ENCODE measurements around the gene DTWD2. TPM values are rescaled to one million over a fixed set of nuclear protein-coding genes. Genes with fewer than 3 reads are reported as not detected.
A peak's percentile ranks its signal among the peaks of the same experiment; 100 is the strongest.

The DTWD2 gene, protein sequence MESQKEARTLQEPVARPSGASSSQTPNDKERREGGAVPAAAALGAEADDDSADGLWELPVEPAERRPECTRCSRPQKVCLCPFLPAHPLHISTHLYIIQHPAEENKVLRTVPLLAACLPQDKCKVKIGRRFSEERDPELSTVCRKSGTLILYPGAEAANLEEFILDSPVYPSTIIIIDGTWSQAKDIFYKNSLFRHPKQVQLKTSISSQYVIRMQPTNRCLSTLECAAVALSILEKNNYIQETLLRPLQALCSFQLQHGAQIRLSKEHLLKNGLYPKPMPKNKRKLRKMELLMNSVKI
- total RNA-seq = 23.8 and 24.4 TPM in 2 replicates
- 5.2 TPM for polyA plus RNA-seq (2012)

DNA sequence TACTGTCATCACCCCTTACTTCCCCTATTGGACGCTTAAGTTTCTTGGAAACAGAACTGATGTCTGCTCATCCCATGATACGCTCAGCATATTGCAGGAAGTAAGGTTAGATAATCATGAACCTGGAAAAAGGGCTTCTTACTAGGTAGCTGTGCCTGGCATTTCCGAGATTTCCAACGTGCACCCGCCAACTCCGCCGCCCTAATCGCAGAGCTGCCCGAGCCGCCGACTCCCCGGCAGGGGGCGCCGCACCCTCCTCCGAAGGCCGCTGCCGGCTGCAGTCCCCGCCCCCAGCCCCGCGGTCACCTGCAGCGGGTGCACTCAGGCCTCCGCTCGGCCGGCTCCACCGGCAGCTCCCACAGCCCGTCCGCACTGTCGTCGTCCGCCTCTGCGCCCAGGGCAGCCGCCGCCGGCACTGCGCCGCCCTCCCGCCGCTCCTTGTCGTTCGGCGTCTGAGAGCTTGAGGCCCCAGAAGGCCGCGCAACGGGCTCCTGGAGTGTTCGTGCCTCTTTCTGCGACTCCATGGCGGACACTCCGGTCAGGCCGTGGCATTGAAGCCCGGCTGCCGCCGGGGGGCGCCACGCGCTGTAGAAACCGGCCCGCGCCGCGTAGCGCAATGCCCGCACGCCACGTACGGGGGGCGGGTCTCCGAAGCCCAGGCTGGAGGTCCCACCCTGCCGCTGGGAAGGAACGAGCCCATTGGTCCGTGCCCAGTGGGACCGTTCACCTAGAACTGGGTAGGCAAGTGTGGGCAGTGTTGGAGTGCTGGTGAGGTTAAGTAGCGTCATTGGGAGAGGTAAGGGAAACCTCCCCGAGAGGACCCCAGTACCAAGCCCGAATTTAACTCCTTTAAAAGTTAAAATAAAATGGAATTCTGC is at the start of gene DTWD2:
DTWD2 (minus strand) TSS at position 560 of the 878 bp plus-strand sequence; CDS start at position 524, 36 bp downstream.
- peak; percentile 95 for DNase-seq (ENCODE audit: low read depth)

DNA sequence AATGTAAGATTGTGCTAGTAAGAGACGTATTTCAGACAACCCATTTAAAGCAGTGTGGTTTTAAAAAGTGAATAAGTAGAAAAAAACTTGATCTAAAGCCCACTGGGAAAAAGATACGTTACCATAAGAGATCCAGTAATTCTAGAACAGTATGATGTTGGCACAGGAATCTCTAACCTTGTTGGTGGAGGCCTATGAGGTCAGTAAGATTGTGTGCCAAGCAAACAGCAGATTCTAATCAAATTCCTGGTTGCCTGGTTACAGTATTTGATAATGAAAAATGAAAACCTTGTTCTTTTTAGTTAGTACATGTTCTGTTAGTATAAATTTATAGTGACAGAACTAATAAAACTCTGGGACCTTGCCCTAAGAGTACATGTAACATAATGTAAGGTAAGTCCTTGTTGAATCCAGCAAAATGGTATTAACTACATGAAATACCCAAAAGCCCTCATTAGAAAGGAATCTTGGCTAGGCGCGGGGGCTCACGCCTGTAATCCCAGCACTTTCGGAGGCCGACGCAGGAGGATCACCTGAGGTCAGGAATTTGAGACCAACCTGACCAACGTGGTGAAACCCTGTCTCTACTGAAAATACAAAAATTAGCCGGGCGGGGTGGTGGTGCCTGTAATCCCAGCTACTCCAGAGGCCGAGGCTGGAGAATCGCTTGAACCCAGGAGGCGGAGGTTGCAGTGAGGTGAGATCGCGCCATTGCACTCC is 49.3 kb upstream of the DTWD2 start:
- DNase-seq (ENCODE audit: low read depth) = no peak

DNA sequence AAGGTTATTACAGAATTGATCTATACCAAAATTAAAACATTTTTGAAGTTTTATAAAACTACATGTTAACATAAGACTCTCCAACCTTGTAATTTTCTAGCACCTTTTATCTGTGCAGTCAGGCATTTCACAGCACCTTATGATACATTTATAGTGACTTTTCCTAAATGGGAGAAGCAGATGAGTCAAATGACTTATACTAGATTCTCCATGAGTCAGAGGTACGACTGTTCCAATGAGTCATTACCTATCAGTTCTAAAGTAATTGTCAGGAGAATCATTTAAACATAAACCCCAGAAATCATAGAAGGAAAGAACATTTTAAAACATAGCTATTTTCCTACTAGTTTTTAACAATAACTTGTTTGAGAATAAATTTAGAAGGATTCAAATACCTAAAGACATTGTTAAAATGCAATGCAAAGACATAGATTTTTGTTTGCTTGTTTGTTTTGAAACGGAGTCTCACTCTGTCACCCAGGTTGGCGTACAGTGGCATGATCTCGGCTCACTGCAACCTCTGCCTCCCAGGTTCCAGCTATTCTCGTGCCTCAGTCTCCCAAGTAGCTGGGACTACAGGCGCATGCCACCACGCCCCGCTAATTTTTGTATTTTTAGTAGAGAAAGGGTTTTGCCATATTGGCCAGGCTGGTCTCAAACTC is 47.9 kb upstream of the DTWD2 start:
- no peak for DNase-seq (ENCODE audit: low read depth)

DNA sequence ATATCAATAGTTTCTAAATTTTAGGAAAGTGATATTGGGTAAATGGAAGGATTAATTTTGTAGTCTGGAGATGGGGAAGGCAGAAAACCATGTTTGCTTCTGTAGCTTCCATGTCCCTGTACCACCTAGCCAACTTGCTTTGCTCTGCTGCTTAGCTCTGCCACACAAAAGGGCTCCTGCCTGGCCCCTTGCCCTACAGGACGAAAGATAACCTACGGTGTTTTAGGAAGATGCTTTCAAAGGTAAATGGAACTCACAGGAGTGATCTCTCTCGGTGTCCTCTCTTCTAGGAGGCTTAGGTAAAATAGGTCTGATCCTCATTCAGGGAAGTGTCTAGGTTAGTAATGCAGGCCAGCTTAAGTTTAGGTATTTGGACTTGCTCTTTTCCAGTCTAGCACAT is 44.8 kb upstream of the DTWD2 start:
- no peak for DNase-seq (ENCODE audit: low read depth)

DNA sequence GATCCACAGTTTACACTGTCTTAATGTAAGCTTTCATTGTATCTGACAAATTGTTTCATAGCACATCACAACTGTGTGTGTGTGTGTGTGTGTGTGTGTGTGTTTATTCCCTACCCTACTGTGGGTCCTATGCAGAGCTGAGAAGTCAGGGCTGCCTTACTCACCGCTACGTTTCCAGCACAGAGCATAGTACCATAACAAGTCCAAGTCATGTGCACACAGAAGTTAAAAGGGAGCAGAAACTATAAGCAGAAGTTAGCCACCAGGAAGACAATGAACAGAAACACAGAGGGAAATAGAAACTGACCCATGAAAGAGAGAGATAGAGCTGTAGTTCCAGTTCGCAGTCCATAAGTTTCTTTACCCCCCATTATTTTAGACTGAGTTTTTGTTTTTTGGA is 44.3 kb upstream of the DTWD2 start:
- DNase-seq (ENCODE audit: low read depth) = no peak

DNA sequence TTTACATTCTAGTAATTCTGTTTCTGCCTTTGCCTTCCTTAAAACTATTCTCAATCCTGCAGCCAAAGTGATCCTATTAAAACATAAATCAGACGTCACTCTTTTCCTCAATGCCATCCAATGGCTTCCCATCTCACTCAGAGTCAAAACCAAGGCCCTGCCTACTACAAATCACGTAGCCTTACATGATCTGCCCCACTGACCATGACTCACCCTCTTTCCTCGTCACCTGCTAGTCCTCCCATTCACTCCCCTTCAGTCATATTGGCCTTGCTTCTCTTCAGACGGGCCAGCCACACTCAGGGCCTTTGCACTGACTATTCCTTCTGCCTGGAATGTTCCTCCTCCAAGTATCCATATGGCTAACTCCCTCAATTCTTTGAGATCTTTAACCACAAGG is 43.6 kb upstream of the DTWD2 start:
- DNase-seq (ENCODE audit: low read depth) = no peak

DNA sequence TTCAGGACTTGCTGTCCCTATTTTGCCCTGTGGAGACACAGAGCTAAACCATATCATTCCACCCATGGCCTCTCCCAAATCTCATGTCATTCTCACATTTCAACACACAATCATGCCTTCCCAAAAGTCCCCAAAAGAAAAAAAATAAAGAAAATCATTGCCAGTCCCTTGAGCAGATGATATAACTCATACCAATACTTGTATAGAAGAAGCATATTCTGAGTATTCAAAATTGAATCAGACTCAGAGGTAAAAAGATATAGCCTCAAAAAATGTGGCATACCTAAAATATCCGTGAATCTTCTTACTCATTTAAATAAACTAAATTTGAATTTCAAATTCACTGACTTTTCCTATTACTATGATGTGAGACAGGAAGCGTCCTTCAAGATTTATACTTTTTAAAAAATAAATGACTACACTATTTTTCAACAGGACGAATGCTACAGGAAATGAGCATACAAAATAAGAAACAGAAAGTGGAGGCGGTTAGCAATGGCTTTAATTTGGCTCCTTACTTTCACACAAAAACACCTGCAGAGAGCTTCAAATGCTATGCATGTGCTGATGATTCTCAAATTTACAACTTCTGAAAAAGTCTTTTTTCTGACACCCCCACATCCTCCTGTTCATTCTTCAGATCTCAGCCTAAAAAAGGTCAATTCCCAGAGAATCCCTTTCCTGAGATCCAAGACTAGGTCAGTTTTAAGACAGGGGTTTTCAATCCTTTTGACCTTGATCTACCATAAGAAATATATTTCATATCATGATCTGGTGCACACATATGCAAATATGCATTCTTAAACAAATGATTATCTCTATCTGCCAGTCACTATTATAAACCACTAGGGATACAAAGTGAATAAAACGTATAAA is 42.9 kb upstream of the DTWD2 start:
- DNase-seq (ENCODE audit: low read depth) = no peak

DNA sequence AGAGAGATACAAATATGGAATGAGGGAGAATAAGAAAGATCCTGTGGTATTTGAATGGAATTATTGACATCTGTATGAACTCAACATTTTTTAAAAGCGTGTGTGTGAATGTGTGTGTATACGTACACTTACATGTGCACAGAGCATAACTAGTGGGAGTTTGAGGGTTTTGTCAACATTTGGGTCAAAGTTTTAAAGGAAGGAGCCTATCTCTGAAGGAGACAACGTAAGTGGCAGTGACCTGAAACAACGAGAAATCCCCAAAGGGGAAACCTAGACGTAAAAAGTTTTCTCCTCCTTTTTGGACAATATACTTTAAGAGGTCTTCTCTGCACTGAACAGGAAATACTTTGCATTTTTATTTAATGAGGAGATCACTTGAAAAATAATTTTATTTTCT is 40.2 kb upstream of the DTWD2 start:
- no peak for DNase-seq (ENCODE audit: low read depth)

DNA sequence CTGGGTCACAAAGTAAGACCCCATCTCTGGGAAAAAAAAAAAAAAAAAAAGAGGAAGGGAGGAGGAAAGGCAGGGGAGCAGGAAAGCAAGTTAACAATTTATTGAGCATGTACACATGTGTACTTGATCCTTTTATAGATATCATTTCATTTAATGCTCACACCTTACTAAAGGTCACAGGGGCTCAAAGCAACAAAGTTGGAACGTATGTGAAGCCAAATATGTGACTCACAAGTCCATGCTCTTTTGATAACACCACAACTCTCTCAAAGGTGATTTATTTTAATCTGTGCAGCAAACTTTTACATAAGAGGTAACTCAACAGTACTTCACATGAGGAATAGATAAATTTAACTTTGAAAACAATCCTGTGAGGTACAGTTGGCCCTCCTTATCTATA is 34.4 kb upstream of the DTWD2 start:
- no peak for DNase-seq (ENCODE audit: low read depth)

DNA sequence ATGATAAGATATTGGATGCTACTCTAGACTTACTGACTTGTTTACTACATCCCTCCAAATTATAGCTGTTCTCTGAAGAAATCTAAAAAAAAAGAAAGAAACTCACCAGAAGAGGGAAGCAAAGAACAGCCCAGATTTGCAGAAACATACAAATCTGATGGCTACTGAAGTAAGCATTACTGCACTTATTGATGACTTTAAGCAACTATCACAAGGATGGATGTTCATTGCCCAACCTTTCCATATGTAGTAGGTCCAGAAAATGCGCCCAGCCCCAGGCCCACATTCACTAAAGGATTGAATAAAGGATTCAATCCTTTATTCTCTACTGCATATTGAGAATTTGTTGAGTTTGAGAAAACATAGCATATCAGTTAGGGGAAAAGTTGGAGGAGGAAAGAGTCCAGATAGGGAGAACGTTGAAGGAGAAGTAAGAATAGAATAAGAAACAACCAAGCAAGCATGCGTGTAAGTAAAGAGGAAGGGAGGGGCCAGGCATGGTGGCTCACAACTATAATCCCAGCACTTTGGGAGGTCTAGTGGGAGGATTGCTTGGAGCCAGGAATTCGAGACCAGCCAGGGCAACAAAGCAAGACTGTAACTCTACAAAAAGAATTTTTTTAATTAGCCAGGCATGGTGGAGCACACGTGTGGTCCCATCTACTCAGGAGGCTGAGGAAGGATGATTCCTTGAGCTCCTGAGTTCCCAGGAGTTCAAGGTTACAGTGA is 33.8 kb upstream of the DTWD2 start:
- peak; percentile 24 for DNase-seq (ENCODE audit: low read depth)

DNA sequence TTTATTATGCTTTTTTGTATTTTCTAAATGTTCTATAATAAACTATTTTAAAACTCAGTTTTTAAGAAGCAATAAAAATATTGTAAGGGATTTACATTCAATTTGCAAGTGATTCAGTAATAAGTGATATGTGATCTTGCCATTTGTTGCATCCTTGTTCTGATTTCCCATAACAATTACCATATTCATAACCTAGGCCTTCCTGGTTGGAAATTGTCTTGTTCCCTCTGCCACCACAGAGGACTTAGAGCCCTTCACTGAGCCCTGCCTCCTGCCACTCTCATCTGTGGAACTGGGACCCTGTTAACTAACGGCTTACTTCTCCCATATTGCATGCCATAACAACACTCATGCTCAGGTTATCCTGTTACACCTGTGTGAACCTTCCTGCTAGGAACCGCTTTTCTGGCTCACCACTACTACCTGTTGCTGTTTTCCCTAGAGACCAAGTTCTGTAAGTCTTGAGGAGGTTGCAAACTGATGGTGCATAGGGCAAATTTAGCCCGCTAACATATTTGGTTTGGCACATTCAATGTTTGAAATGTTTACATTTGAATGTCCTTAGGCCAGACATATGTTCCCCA is 32.9 kb upstream of the DTWD2 start:
- DNase-seq (ENCODE audit: low read depth) = no peak

DNA sequence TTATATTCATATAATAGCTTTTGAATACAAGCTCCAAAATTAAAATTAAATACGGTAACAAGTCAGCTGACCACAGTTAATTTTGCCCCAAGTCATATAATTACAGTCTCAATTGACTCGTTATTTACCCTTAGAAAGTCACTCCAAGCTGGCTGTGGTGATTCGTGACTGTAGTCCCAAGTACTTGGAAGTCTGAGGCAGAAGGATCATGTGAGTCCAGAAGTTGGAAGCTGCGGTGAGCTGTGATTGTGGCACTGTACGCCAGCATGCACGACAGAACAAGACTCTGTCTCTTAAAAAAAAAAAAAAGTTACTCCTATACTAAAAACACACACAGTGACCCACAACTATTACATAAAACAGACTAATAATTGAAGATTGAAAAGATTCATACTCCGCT is 31.6 kb upstream of the DTWD2 start:
- DNase-seq (ENCODE audit: low read depth) = no peak

DNA sequence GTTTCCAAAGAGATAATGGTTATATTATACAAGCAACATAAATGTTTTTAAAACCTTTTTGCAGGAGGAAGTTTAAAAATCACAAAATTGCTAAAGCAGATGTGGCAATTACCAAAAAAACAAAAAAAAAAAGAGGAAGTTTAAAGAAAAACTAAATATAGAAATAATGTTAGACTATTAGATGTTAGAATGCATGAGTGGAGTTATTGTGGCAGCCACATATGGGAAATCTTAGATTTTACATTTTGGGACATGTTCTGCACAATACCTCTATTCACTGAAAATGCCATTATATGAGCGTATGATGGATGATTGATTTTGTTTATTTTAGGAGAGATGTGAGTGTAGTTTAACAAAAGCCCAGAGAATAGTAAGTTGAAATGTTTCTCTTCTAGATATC is 31.2 kb upstream of the DTWD2 start:
- no peak for DNase-seq (ENCODE audit: low read depth)

DNA sequence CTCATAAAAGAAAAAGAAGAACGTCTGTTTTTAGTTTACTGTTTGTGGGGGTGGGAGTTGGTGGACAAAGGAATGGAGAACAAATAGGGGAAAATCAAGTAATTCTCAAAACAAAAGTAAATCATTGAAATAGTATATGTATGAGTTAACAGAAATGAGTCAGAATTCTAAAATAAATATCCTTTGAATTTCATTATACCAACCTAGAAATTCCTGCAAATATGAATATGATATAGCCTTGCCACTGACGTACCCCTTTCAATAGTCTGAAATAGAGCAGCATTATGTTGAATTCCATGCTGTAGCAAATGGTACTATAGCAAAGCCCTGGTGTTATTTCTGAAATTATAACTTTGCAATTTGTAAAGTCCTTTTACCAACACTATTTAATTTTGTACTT is 29.6 kb upstream of the DTWD2 start:
- DNase-seq (ENCODE audit: low read depth) = no peak

DNA sequence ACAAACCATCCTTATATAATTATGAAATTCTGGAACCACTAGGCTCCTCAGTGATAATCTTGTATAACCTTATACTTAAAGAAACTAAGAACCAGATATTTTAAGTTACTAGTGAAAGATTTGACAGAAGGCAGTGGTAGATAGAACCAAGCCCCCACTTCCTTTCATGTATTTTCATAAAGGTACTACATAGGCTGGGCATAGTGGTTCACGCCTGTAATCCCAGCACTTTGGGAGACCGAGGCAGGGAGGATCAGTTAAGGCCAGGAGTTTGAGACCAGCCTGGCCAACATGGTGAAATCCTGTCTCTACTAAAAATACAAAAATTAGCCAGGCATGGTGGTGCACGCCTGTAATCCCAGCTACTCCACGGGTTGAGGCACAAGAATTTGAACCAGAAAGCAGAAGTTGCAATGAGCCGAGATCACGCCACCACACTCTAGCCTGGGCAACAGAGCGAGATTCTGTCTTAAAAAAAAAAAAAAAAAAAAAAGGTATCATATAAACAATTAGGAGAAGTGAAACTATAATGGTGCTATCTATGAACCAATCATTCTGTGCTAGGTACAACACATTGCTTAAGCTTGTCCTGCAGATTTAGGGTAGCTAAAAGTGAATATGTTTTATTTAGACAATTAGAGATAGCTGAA is 27.9 kb upstream of the DTWD2 start:
- no peak for DNase-seq (ENCODE audit: low read depth)

DNA sequence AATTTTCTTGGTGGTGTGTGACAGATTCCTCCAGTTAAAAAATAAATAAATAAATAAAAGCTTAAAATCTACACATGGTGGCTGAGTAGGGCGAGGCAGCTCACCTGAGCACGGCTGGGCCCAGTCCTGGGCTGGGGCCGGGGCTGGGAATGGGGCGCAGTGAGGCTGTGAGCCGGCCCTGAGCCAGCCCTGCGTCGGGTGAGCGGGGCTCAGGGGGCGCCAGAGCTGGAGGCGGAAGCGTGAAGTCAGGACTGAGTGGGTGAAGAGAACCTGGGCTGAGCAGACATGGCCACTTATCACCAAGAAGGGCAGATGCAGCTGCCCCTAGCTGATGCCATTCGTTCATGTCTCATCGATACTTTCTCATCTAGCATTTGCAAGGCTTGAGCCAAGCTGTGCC is 22.8 kb upstream of the DTWD2 start:
- no peak for DNase-seq (ENCODE audit: low read depth)

DNA sequence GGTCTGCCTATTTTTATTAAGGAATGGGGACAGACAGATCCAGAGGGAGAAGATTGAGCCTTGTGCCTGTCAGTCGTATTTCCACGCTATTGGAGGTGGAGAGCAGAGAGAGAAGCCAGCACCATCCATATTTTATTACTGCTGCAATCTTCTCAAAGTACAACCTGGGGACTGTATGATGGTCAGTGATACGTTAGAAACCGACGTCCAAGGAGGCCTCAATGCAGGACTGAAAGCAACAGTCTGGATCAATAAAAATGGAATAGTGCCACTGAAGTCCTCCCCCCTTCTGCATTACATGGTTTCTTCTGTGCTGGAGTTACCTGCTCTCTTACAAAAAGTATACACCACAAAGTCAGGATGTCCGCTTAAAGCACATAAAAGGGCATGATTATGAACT is 21.9 kb upstream of the DTWD2 start:
- no peak for DNase-seq (ENCODE audit: low read depth)

DNA sequence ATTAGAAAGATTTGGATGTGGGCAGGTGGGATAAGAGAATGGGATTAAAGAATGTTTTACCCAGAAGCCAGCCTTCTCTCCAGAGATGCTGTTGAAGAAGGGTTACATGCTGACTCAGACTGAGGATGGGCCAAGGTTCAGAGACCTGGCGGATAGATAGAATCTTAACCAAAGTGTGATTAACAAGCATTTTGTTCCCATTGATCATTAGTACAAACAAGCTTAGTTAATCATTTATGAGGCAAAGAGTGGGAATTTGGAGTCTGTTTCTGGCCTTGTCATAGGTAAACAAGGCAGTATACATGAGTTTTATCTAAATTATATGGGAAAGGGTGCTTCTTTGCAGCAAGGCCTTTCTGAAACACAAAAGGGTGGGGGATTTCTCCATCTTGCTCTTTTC is 20.8 kb upstream of the DTWD2 start:
- no peak for DNase-seq (ENCODE audit: low read depth)

DNA sequence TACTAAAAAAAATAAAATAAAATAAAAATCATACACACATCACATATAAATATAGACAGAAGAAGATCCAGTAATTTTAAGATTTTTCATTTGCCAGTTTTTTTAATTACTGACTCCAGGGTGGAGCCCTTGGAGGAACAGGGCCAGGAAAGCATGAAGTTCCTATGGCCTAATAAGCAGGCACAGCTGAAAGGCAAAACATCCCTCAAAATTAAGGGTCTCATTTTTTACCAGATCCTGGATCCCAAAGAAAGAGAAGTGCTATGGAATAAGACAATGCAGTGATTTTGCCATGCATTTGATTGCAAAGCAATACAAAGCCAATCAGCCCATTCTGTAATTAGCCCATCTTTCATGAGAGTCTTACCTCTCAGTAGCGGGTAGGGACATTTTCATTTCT is 11.3 kb upstream of the DTWD2 start:
- no peak for DNase-seq (ENCODE audit: low read depth)

Data from myocyte (in vitro differentiated cells).